GM12878 (cell line): ENCODE measurements around the gene TBC1D25. TPM values are rescaled to one million over a fixed set of nuclear protein-coding genes. Genes with fewer than 3 reads are reported as not detected.

ENCODE experiments used
- ATAC-seq: fragments of 200-7000 bp; cut with Tn5 transposase; 3 replicates; pipeline ENCODE4 v1.9.1; 2020; ENCODE audit warnings: mild to moderate bottlenecking, moderate library complexity
- BruUV-seq: library from RNA; stranded (reverse); fragments of 400-500 nt; replicated peaks from 2 replicates; lab custom pipeline; 2021; lab: Mats Ljungman, UMichigan
- CTCF ChIA-PET: fragments of 300-600 bp; sonication (Branson Sonifier 250); formaldehyde crosslinking; extraction: SDS; loops from one replicate; lab custom pipeline; 2021; ENCODE audit warnings: inconsistent platforms; lab: Yijun Ruan, JAX
- POLR2A ChIA-PET: fragments of 350-600 bp; formaldehyde crosslinking; extraction: SDS; loops from one replicate; lab custom pipeline; 2021; ENCODE audit warnings: inconsistent platforms; lab: Charles Lee
- RAD21 ChIA-PET: fragments of 300-600 bp; sonication (Branson Sonifier 250); formaldehyde crosslinking; loops from one replicate; lab custom pipeline; 2023; ENCODE audit warnings: antibody characterized with exemption; ENCODE audit not compliant: unreplicated experiment; lab: Charles Lee
- SMC1A ChIA-PET: fragments of 300-600 bp; sonication (Branson Sonifier 250); formaldehyde crosslinking; loops from one replicate; lab custom pipeline; 2023; ENCODE audit not compliant: unreplicated experiment, uncharacterized antibody; lab: Charles Lee
- DNase-seq: peaks from one replicate; pipeline ENCODE4 v3.0.0-alpha.2; 2011; ENCODE audit warnings: low read depth, low spot score
- FAIRE-seq: peaks from 3 replicates; lab custom pipeline; 2011; peaks lifted over from hg19 to GRCh38; lab: Jason Lieb, UNC
- H2AFZ ChIP-seq: 2 replicates; pipeline ENCODE4 v1.6.0; 2011; ENCODE audit warnings: low read depth, low read length, control low read depth; ENCODE audit not compliant: control insufficient read depth
- H3K27ac ChIP-seq: 2 replicates; pipeline ENCODE4 v1.5.1; 2011; ENCODE audit warnings: control low read depth; ENCODE audit not compliant: control insufficient read depth, insufficient read depth
- H3K27me3 ChIP-seq, 2 experiments: replicated peaks in 1 of 2; 2 replicates each; pipeline versions ENCODE4 v1.6.0 to v1.6.1; 2011; ENCODE audit warnings: low read length in 1 of 2; ENCODE audit not compliant: control insufficient read depth in 2 of 2, insufficient read depth in 2 of 2
- H3K36me3 ChIP-seq, 2 experiments: 2 replicates each; pipeline ENCODE4 v1.5.1; 2011; ENCODE audit warnings: low read length in 1 of 2; ENCODE audit not compliant: control insufficient read depth in 2 of 2, insufficient read depth in 2 of 2
- H3K4me1 ChIP-seq: 2 replicates; pipeline ENCODE4 v1.6.1; 2011; ENCODE audit warnings: mild to moderate bottlenecking, low read length, moderate library complexity, mixed read lengths; ENCODE audit not compliant: control insufficient read depth, insufficient read depth
- H3K4me2 ChIP-seq: 2 replicates; pipeline ENCODE4 v1.6.0; 2011; ENCODE audit warnings: control low read depth; ENCODE audit not compliant: control insufficient read depth, insufficient read depth
- H3K4me3 ChIP-seq: fragments of 200-600 bp; sonication (generic); 2 replicates; pipeline ENCODE4 v1.5.1; 2016
- H3K79me2 ChIP-seq: 2 replicates; pipeline ENCODE4 v1.6.0; 2011; ENCODE audit warnings: low read length; ENCODE audit not compliant: control insufficient read depth, insufficient read depth
- H3K9ac ChIP-seq: 2 replicates; pipeline ENCODE4 v1.8.0; 2011; ENCODE audit warnings: low read length, control low read depth, mixed read lengths; ENCODE audit not compliant: control insufficient read depth, insufficient read depth
- H3K9me3 ChIP-seq: replicated peaks from 3 replicates; pipeline ENCODE4 v1.5.1; 2011; ENCODE audit warnings: mild to moderate bottlenecking, low read length; ENCODE audit not compliant: control insufficient read depth, insufficient read depth
- H4K20me1 ChIP-seq: 2 replicates; pipeline ENCODE4 v1.6.0; 2011; ENCODE audit not compliant: control insufficient read depth, insufficient read depth
- CHD1 ChIP-seq: IDR thresholded peaks from 2 replicates; pipeline ENCODE4 v1.6.1; 2012; ENCODE audit warnings: low read depth, low read length, improper control_type of control experiment
- CREB1 ChIP-seq: IDR thresholded peaks from 2 replicates; pipeline ENCODE4 v1.6.1; 2012; ENCODE audit warnings: low read depth, mild to moderate bottlenecking, inconsistent platforms
- E2F4 ChIP-seq: IDR thresholded peaks from 2 replicates; pipeline ENCODE4 v1.6.1; 2012; ENCODE audit warnings: low read depth, low read length, improper control_type of control experiment
- E4F1 ChIP-seq: fragments of 450-650 bp; IDR thresholded peaks from 2 replicates; pipeline ENCODE4 v1.6.1; 2018; ENCODE audit warnings: borderline replicate concordance, mild to moderate bottlenecking; ENCODE audit not compliant: partially characterized antibody
- MTA2 ChIP-seq: fragments of 450-650 bp; IDR thresholded peaks from 2 replicates; pipeline ENCODE4 v1.6.1; 2016; ENCODE audit warnings: low read depth, mild to moderate bottlenecking, moderate library complexity
- MYC ChIP-seq: IDR thresholded peaks from 2 replicates; pipeline ENCODE4 v1.6.1; 2011; ENCODE audit warnings: mild to moderate bottlenecking, low read length, moderate library complexity, inconsistent platforms; ENCODE audit not compliant: insufficient read depth, insufficient replicate concordance, insufficient read length, severe bottlenecking
- NFYA ChIP-seq: IDR thresholded peaks from 2 replicates; pipeline ENCODE4 v1.6.1; 2011; ENCODE audit warnings: low read depth, mild to moderate bottlenecking, low read length, improper control_type of control experiment, borderline replicate concordance
- RBBP5 ChIP-seq: fragments of 200-600 bp; sonication (generic); conservative IDR thresholded peaks from 2 replicates; pipeline ENCODE4 v1.6.1; 2016
- SMAD5 ChIP-seq: IDR thresholded peaks from 2 replicates; pipeline ENCODE4 v1.6.1; 2016; ENCODE audit warnings: antibody characterized with exemption, low read depth
- SP1 ChIP-seq: IDR thresholded peaks from one replicate; pipeline ENCODE4 v1.6.1; 2011; ENCODE audit warnings: low read depth, low read length
- TCF7 ChIP-seq: IDR thresholded peaks from 2 replicates; pipeline ENCODE4 v1.6.1; 2014; ENCODE audit warnings: antibody characterized with exemption, borderline replicate concordance
- ZNF592 ChIP-seq: fragments of 450-650 bp; IDR thresholded peaks from 2 replicates; pipeline ENCODE4 v1.6.1; 2017; ENCODE audit warnings: mild to moderate bottlenecking, moderate library complexity
- ZNF622 ChIP-seq: fragments of 450-650 bp; IDR thresholded peaks from 2 replicates; pipeline ENCODE4 v1.6.1; 2017; ENCODE audit warnings: mild to moderate bottlenecking, inconsistent platforms
- WGBS: methylation state at CpG from one replicate; pipeline ENCODE4 v1.1.6; 2016; ENCODE audit warnings: low lambda C conversion rate; ENCODE audit not compliant: insufficient replicate concordance, insufficient coverage; ENCODE audit errors: missing lambda C conversion rate; 5-methylcytosine and 5-hydroxymethylcytosine counted together
- in situ Hi-C: fragments of 300-500 bp; cut with MboI; formaldehyde crosslinking; loops from 9 replicates; pipeline ENCODE4 v1.14.3; 2018; ENCODE audit warnings: mixed read lengths
- intact Hi-C: fragments of 100-400 bp; cut with micrococcal nuclease; formaldehyde crosslinking; loops from one replicate; pipeline ENCODE4 v1.14.2; 2022; ENCODE audit not compliant: unreplicated experiment
- polyA plus RNA-seq, 11 experiments: library from polyadenylated mRNA; depleted of rRNA in 4 of 11; unstranded in 6 of 11; stranded (reverse) in 5 of 11; fragments of >200 nt; fragmentation: Nextera tagmentation in 4 of 11; fragmentation: Illumina TruSeq in 1 of 11; extraction: Ambion mirVana in 4 of 11; extraction: Trizol in 1 of 11; gene quantifications; 1 replicate in 1 of 11; 2 replicates in 10 of 11; pipeline versions ENCODE4 v1.2.1 to v1.2.3, GENCODE V29; 2011 to 2016; ENCODE audit warnings: inconsistent platforms in 2 of 11, missing spikeins in 2 of 11, low read depth in 1 of 11
- total RNA-seq, 4 experiments: library from RNA; depleted of rRNA in 3 of 4; stranded (reverse); fragments of >200 nt in 3 of 4; fragmentation: Illumina TruSeq in 1 of 4; extraction: Trizol in 1 of 4; gene quantifications; 2 replicates each; pipeline versions ENCODE4 v1.2.1 to v1.2.3, GENCODE V29; 2013 to 2021

TBC1D25 gene
- total and polyA plus RNA-seq, 10 of the 15 experiments (the other 5 are each of a cell fraction or from before 2014, with no cell fraction given): 0.79 to 17.3 (median 10.0) TPM

- no peak for TF ChIP-seq MTA2
- TF ChIP-seq SP1: no peak
- TF ChIP-seq CREB1: peak; percentile 96
- no peak for TF ChIP-seq ZNF622
- no peak for TF ChIP-seq NFYA
- TF ChIP-seq TCF7: no peak
- TF ChIP-seq SMAD5: no peak
- no peak for TF ChIP-seq E2F4
- TF ChIP-seq MYC: no peak
Measured at GRCh38 chrX:48539345-48540027, at the start of gene TBC1D25 (continued).

- in situ Hi-C loops: loop anchor here (10.0 kb wide), 1 partner anchor 405 kb away; no protein-coding TSS in a partner anchor
- BruUV-seq: no TSS peak
- TF ChIP-seq E4F1: no peak
- TF ChIP-seq RBBP5: no peak
- no peak for TF ChIP-seq ZNF592
- TF ChIP-seq CHD1: no peak
Measured at GRCh38 chrX:48489892-48490291, 49.6 kb upstream of the TBC1D25 start.

More at GRCh38 chrX:48489892-48490291, 49.6 kb upstream of the TBC1D25 start:
- no peaks in the 10 kb centered on the region for H3K27me3 ChIP-seq
- no peaks in the 10 kb centered on the region for H4K20me1 ChIP-seq
- CTCF ChIA-PET: interaction anchor here (0.8 kb wide), 1 partner anchor 407 kb away, joined by 3 read pairs; no protein-coding TSS in a partner anchor
- no peaks in the 10 kb centered on the region for H3K4me1 ChIP-seq
- SMC1A ChIA-PET: no interaction called here
- no peaks in the 10 kb centered on the region for H3K79me2 ChIP-seq
- no peak overlapping the region for H2AFZ ChIP-seq
- POLR2A ChIA-PET: no interaction called here
- no peak overlapping the region for H3K4me2 ChIP-seq
- peaks cover 0 to 5% of the 10 kb centered on the region in 2 experiments; a peak in 1 of 4 replicates for H3K36me3 ChIP-seq
- 61% methylated on average over 2 of the region's 2 CpGs for WGBS
- intact Hi-C loops: no loop called here
- DNase-seq (no peak), ATAC-seq (no peak), FAIRE-seq (no peak)
- RAD21 ChIA-PET: no interaction called here
- H3K4me3 ChIP-seq: no peak overlapping the region
- H3K9me3 ChIP-seq: no peaks in the 10 kb centered on the region; the same call in 2 of the 3 replicates
- H3K27ac ChIP-seq: no peak overlapping the region
- no peak overlapping the region for H3K9ac ChIP-seq
